ENCODE measurements around the gene DUSP12. TPM values are rescaled to one million over a fixed set of nuclear protein-coding genes. Genes with fewer than 3 reads are reported as not detected.
A peak's percentile ranks its signal among the peaks of the same experiment; 100 is the strongest.

DUSP12 gene, protein sequence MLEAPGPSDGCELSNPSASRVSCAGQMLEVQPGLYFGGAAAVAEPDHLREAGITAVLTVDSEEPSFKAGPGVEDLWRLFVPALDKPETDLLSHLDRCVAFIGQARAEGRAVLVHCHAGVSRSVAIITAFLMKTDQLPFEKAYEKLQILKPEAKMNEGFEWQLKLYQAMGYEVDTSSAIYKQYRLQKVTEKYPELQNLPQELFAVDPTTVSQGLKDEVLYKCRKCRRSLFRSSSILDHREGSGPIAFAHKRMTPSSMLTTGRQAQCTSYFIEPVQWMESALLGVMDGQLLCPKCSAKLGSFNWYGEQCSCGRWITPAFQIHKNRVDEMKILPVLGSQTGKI
- total RNA-seq (2011; cell fraction: chromatin; rRNA removed; ENCODE audit: low replicate concordance): 52.6 and 81.7 TPM in 2 replicates
- total RNA-seq (2011; cell fraction: nucleolus; rRNA removed): 43.2 and 51.6 TPM in 2 replicates
- 34.3 and 41.1 TPM in 2 replicates for total RNA-seq (2011; cell fraction: nucleoplasm; rRNA removed)
- 55.4 and 62.7 TPM in 2 replicates for total RNA-seq (2014; rRNA removed)
- total RNA-seq (2014; rRNA removed; fragmentation: Illumina TruSeq; extraction: Trizol): 42.3 and 44.3 TPM in 2 replicates
- 42.4 and 48.0 TPM in 2 replicates for total RNA-seq (2015; rRNA removed; fragmentation: Illumina TruSeq; extraction: Trizol)
- total RNA-seq (2021): 41.0 and 43.6 TPM in 2 replicates
- 75.2 and 80.4 TPM in 2 replicates for polyA plus RNA-seq (2011; rRNA removed)
- polyA plus RNA-seq (2011; cell fraction: cytosol; rRNA removed): 43.1 and 48.0 TPM in 2 replicates
- 69.1 and 74.8 TPM in 2 replicates for polyA plus RNA-seq (2011; cell fraction: nucleus; rRNA removed)
- polyA plus RNA-seq (2012): 41.7 and 47.0 TPM in 2 replicates
- polyA plus RNA-seq (2014; fragmentation: Illumina TruSeq; extraction: Trizol): 38.5 and 54.6 TPM in 2 replicates
- 10 to 100 TPM; 10.4 to 15.0 TPM for polyA plus RNA-seq (2014; fragmentation: Nextera tagmentation; extraction: Ambion mirVana)
- polyA plus RNA-seq (2014; rRNA removed): 80.8 and 81.4 TPM in 2 replicates
- 34.2 and 40.0 TPM in 2 replicates for polyA minus RNA-seq (2011; rRNA and poly(A)+ RNA removed)
- 20.6 and 27.8 TPM in 2 replicates for polyA minus RNA-seq (2011; cell fraction: cytosol; rRNA and poly(A)+ RNA removed)
- polyA minus RNA-seq (2011; cell fraction: nucleus; rRNA and poly(A)+ RNA removed): 26.9 and 35.7 TPM in 2 replicates
- percentile 92 among the genes with signal in this experiment for Bru-seq, nascent RNA
- BruChase-seq, experiment 1, labeled RNA remaining after a 2-hour chase: percentile 97 among the genes with signal in this experiment
- percentile 98 among the genes with signal in this experiment for BruChase-seq, experiment 2, labeled RNA remaining after a 6-hour chase
- long read RNA-seq, experiment 1, transcript DUSP12-201 (6 exons, 1,270 nt): major isoform, 71 of 108 reads
- long read RNA-seq, experiment 1, partial matches to known transcripts: 4 of 108 reads
- long read RNA-seq, experiment 1, other reads (novel, unspliced or antisense): 33 of 108 reads
- long read RNA-seq, experiment 2, transcript DUSP12-201 (6 exons, 1,270 nt): major isoform, 35 of 52 reads
- long read RNA-seq, experiment 2, partial matches to known transcripts: 3 of 52 reads
- long read RNA-seq, experiment 2, other reads (novel, unspliced or antisense): 14 of 52 reads
- long read RNA-seq, experiment 3, transcript DUSP12-201 (6 exons, 1,270 nt): major isoform, 34 of 51 reads
- long read RNA-seq, experiment 3, partial matches to known transcripts: 0 of 51 reads
- long read RNA-seq, experiment 3, other reads (novel, unspliced or antisense): 17 of 51 reads

DNA sequence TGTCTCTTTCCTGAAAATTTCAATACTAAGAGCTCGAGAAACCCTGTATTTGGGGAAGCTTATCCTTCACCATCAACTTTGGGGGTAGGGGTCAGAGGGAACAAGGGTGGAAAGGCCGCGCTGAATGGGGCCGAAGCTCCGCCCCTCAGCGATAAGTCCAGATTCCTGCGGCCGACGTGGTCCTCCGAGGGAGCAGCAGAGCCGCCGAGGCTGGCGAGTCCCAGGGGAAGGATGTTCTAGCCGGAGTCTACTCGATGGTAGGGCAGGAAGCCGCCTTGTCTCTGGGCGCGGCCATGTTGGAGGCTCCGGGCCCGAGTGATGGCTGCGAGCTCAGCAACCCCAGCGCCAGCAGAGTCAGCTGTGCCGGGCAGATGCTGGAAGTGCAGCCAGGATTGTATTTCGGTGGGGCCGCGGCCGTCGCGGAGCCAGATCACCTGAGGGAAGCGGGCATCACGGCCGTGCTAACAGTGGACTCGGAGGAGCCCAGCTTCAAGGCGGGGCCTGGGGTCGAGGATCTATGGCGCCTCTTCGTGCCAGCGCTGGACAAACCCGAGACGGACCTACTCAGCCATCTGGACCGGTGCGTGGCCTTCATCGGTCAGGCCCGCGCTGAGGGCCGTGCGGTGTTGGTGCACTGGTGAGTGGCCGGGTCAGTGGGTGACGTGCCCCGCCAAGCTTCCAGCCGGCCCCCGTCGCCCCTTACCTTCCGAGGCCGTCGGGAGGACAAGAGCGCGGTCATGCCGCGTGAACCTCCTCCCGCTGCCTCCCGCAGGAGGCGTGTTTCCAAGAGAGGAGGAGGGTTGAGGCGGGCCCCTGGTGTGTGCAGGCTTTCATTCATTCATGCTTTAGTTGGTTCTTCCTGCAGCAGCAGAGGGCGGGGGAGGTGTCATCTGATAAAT is at the start of gene DUSP12:
Gene DUSP12, plus strand, starts transcription at position 278 of the 899 bp plus-strand sequence. Its CDS starts 16 bp downstream, at position 294.
- in situ Hi-C loops (cut with MboI): no loop called here
- intact Hi-C loops (cut with micrococcal nuclease): loop anchor here (10.0 kb wide), 1 partner anchor 265 kb away; no protein-coding TSS in a partner anchor
- peak; percentile 97 for ATAC-seq
- H3K9me1 ChIP-seq (ENCODE audit: control insufficient read depth, insufficient read depth, low read length): no peaks in the 10 kb centered on the region
- peaks cover 44% of the 10 kb centered on the region for H3K79me2 ChIP-seq (ENCODE audit: control insufficient read depth, insufficient read depth, low read length)
- peak within 1 kb of the TSS; percentile 90 for H3K4me3 ChIP-seq
- peak; percentile 86 to 96 (median 90) for DNase-seq (ENCODE audit: extremely low read depth in 1 of 4, low spot score in 3 of 4)
- H4K20me1 ChIP-seq (replicated peaks; ENCODE audit: control insufficient read depth, insufficient read depth, low read length): no peaks in the 10 kb centered on the region; the same call in 1 of the 2 replicates
- peak within 1 kb of the TSS; percentile 97 for H3K27ac ChIP-seq (ENCODE audit: extremely low read depth, low read depth, low read length)
- peak within 1 kb of the TSS; percentile 90 to 95 for H3K9ac ChIP-seq (ENCODE audit: insufficient read depth in 1 of 2, low read depth in 2 of 2, low read length in 2 of 2)
- peak; percentile 97 for FAIRE-seq
- ChIA-PET POLR2A (interaction anchor here (0.6 to 1.8 kb wide), 14 partner anchors 8 to 473 kb away, joined by 3 to 10 read pairs (median 5); partner anchors contain the start of gene ATF6), CTCF (ENCODE audit: low intra/inter-chr PET ratio) (no interaction called here)
- peaks cover 39% of the 10 kb centered on the region for H3K36me3 ChIP-seq (ENCODE audit: control insufficient read depth, insufficient read depth, low read length)
- H3K27me3 ChIP-seq (ENCODE audit: control insufficient read depth in 2 of 2, insufficient read depth in 2 of 2, low read length in 2 of 2): no peaks in the 10 kb centered on the region
- WGBS (ENCODE audit: insufficient coverage, low coverage, missing lambda C conversion rate): 1% methylated on average over 65 of the region's 65 CpGs
- H3K4me1 ChIP-seq (replicated peaks in 1 of 2; ENCODE audit: control insufficient read depth in 2 of 2, insufficient read depth in 2 of 2, low read length in 2 of 2): peaks cover 14 to 19% of the 10 kb centered on the region in 2 experiments; a peak in 4 of 5 replicates
- peak within 1 kb of the TSS; percentile 98 for H3K4me2 ChIP-seq (ENCODE audit: insufficient read depth, low read length)
- peak within 1 kb of the TSS; percentile 97 for H2AFZ ChIP-seq (ENCODE audit: low read depth, low read length)
- H3K9me3 ChIP-seq (replicated peaks; ENCODE audit: control insufficient read depth, insufficient read depth, low read depth, low read length): no peaks in the 10 kb centered on the region; the same call in 1 of the 2 replicates
- TSS peak; percentile 83 for BruUV-seq (replicated peaks)
- TF ChIP-seq RUNX1 (IDR thresholded peaks at IDR 0.05; ENCODE audit: low read depth): no peak
- no peak for TF ChIP-seq BDP1 (IDR thresholded peaks at IDR 0.05; ENCODE audit: insufficient read depth, insufficient read length)
- no peak for TF ChIP-seq SMAD2 (IDR thresholded peaks at IDR 0.05; ENCODE audit: low read depth, low read length)
- no peak for TF ChIP-seq HNRNPK (IDR thresholded peaks at IDR 0.05; ENCODE audit: low read depth, low read length, poor library complexity, severe bottlenecking)
- TF ChIP-seq FOS (IDR thresholded peaks at IDR 0.05; ENCODE audit: extremely low read depth, insufficient read length): no peak
- no peak for TF ChIP-seq ZNF133 (CRISPR knock-in tag; IDR thresholded peaks at IDR 0.05)
- TF ChIP-seq, protein P1, sequence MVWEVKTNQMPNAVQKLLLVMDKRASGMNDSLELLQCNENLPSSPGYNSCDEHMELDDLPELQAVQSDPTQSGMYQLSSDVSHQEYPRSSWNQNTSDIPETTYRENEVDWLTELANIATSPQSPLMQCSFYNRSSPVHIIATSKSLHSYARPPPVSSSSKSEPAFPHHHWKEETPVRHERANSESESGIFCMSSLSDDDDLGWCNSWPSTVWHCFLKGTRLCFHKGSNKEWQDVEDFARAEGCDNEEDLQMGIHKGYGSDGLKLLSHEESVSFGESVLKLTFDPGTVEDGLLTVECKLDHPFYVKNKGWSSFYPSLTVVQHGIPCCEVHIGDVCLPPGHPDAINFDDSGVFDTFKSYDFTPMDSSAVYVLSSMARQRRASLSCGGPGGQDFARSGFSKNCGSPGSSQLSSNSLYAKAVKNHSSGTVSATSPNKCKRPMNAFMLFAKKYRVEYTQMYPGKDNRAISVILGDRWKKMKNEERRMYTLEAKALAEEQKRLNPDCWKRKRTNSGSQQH (CRISPR knock-in tag; IDR thresholded peaks at IDR 0.05): peak; percentile 95
- TF ChIP-seq, protein P2, sequence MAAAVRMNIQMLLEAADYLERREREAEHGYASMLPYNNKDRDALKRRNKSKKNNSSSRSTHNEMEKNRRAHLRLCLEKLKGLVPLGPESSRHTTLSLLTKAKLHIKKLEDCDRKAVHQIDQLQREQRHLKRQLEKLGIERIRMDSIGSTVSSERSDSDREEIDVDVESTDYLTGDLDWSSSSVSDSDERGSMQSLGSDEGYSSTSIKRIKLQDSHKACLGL (CRISPR knock-in tag; IDR thresholded peaks at IDR 0.05; ENCODE audit: borderline replicate concordance, poor library complexity, severe bottlenecking): peak; percentile 79
